Pancreas (tissue), 10 donors: Measurements from ENCODE around the gene NSUN6. TPM values are rescaled to one million over a fixed set of nuclear protein-coding genes. Genes with fewer than 3 reads are reported as not detected.

Experiments used
- ATAC-seq, 4 donors: fragments of 200-7000 bp; cut with Tn5 transposase; one replicate each; pipeline versions ENCODE4 v1.8.0 to v1.9.1; 2020; ENCODE audit warnings: mild to moderate bottlenecking in 4 of 4, moderate library complexity in 4 of 4
- DNase-seq, 6 donors: peaks; one replicate each; pipeline ENCODE4 v3.0.0-alpha.2; 2020
- FAIRE-seq: peaks from 2 replicates; lab custom pipeline; 2012; peaks lifted over from hg19 to GRCh38; lab: Jason Lieb, UNC
- H3K27ac ChIP-seq, 4 donors: fragments of 200-600 bp; sonication (generic); 1 replicate in 3 of 4; 2 replicates in 1 of 4; pipeline versions ENCODE4 v1.5.0 to v1.8.0; 2020
- H3K27me3 ChIP-seq, 4 donors: fragments of 200-600 bp; one replicate each; pipeline ENCODE4 v1.8.0; 2021
- H3K36me3 ChIP-seq, 3 donors: fragments of 200-600 bp; sonication (generic) in 1 of 3; one replicate each; pipeline versions ENCODE4 v1.5.0 to v1.8.0; 2020 to 2021
- H3K4me1 ChIP-seq, 3 donors: fragments of 200-600 bp; one replicate each; pipeline ENCODE4 v1.8.0; 2021
- H3K4me3 ChIP-seq, 4 donors: fragments of 200-600 bp; sonication (generic) in 2 of 4; one replicate each; pipeline versions ENCODE4 v1.5.0 to v1.8.0; 2020 to 2021
- H3K9me3 ChIP-seq, 4 donors: fragments of 200-600 bp; one replicate each; pipeline ENCODE4 v1.8.0; 2021
- WGBS, 2 donors: extraction: QIAGEN DNeasy Blood & Tissue Kit; methylation state at CpG; one replicate each; pipeline ENCODE4 v1.1.7; 2013; 5-methylcytosine and 5-hydroxymethylcytosine counted together
- intact Hi-C, 3 donors: fragments of 100-400 bp; cut with DNase I; formaldehyde crosslinking; loops; one replicate each; pipeline versions ENCODE4 v1.11.1 to v1.14.2; 2022
- polyA plus RNA-seq, 2 donors: library from polyadenylated mRNA; stranded (reverse); fragments of 200-250 nt; gene quantifications; one replicate each; pipeline ENCODE4 v1.2.3, GENCODE V29; 2013
- total RNA-seq, 6 donors: library from RNA; stranded (reverse); fragmentation: NEBNext Ultra II Directional in 4 of 6; extraction: Animal tissue kit (Norgen Biotek cat#: 25700) in 4 of 6; gene quantifications; one replicate each; pipeline versions ENCODE4 v1.2.1 to v1.2.4, GENCODE V29; 2021 to 2023
- TF ChIP-seq, protein P1 (sequence below), 4 donors: fragments of 200-600 bp; sonication (generic) in 3 of 4; IDR thresholded peaks; one replicate each; pipeline versions ENCODE4 v1.5.0 to v1.8.0; 2021; ENCODE audit warnings: antibody characterized with exemption in 4 of 4
- donor health status: healthy with polysubstance abuse.
- donor health status: DM: no; HTN: no; CAD: no; lungs with moderate emphysema.
- donor health status: DM: no; HTN: no; CAD: no.
- donor health status: control.
- donor health status: control.
- donor health status: Bipolar disorder and iron deficiency.
- donor health status: DM: yes; HTN: yes; CAD: no.
- donor health status: DM: no; HTN: no; CAD: no.
- donor health status: DM: no; HTN: no; CAD: no.
- donor health status: DM: yes; HTN: yes; CAD: no.

The NSUN6 gene
- total and polyA plus RNA-seq, 8 donors, result 7.3 to 16.5 (median 8.5) TPM

- peak; percentile 51 to 79 (median 65) for ATAC-seq
- WGBS, 2 donors, result 55 to 62% methylated on average over 1 of the region's 1 CpG
- TF ChIP-seq, protein P1, sequence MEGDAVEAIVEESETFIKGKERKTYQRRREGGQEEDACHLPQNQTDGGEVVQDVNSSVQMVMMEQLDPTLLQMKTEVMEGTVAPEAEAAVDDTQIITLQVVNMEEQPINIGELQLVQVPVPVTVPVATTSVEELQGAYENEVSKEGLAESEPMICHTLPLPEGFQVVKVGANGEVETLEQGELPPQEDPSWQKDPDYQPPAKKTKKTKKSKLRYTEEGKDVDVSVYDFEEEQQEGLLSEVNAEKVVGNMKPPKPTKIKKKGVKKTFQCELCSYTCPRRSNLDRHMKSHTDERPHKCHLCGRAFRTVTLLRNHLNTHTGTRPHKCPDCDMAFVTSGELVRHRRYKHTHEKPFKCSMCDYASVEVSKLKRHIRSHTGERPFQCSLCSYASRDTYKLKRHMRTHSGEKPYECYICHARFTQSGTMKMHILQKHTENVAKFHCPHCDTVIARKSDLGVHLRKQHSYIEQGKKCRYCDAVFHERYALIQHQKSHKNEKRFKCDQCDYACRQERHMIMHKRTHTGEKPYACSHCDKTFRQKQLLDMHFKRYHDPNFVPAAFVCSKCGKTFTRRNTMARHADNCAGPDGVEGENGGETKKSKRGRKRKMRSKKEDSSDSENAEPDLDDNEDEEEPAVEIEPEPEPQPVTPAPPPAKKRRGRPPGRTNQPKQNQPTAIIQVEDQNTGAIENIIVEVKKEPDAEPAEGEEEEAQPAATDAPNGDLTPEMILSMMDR (IDR thresholded peaks at IDR 0.05), result no peak
- Histone ChIP-seq H3K4me1 (peaks cover 0 to 3% (median 0%) of the 10 kb centered on the region in 3 donors), H3K27me3 (no peaks in the 10 kb centered on the region), H3K9me3 (no peaks in the 10 kb centered on the region), H3K4me3 (no peak overlapping the region), H3K27ac (peak overlapping the region in 3 of 4 donors; percentile 1 to 11 (median 9)), H3K36me3 (peaks cover 0 to 6% (median 0%) of the 10 kb centered on the region in 3 donors)
- FAIRE-seq, result no peak
- intact Hi-C loops, result no loop called here
- DNase-seq, result no peak
Measured at GRCh38 chr10:18523025-18523424, 128.4 kb downstream of the NSUN6 start.

GRCh38 chr10:18516851-18517250 lies 134.5 kb downstream of the NSUN6 start:
- ATAC-seq (no peak), DNase-seq (no peak), FAIRE-seq (no peak)
- Histone ChIP-seq H3K36me3 (peaks cover 0 to 6% (median 0%) of the 10 kb centered on the region in 3 donors), H3K9me3 (no peaks in the 10 kb centered on the region), H3K4me3 (no peak overlapping the region), H3K4me1 (no peaks in the 10 kb centered on the region), H3K27me3 (no peaks in the 10 kb centered on the region), H3K27ac (no peak overlapping the region)
- intact Hi-C loops, result no loop called here
- 89 to 94% methylated on average over 3 of the region's 3 CpGs for WGBS, 2 donors
- TF ChIP-seq, protein P1 (IDR thresholded peaks at IDR 0.05), result no peak

DNA sequence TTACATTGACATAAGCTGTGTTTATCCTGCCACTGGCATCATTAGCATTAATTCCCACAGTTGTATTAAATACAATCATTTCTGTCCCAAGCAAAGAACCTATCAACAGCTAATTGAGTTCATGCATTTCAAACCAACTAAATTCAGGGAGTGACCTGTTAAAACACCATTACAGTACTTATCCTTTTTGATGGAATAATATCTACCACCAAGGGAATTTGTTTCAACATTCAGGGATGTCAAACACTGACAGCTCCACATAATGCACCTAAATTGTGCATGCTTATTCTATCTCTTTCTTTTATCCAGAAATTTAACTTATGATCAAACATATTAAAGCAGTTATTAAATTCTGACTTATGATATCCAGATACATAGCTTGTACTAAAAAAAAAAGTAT lies 136.8 kb downstream of the NSUN6 start:
- intact Hi-C loops, result no loop called here
- Histone ChIP-seq H3K4me1 (no peaks in the 10 kb centered on the region), H3K4me3 (no peak overlapping the region), H3K27me3 (no peaks in the 10 kb centered on the region), H3K9me3 (no peaks in the 10 kb centered on the region), H3K36me3 (no peaks in the 10 kb centered on the region), H3K27ac (no peak overlapping the region)
- DNase-seq (no peak), FAIRE-seq (no peak), ATAC-seq (no peak)
- TF ChIP-seq, protein P1 (IDR thresholded peaks at IDR 0.05), result no peak

GRCh38 chr10:18508587-18508986 lies 142.8 kb downstream of the NSUN6 start:
- TF ChIP-seq, protein P1 (IDR thresholded peaks at IDR 0.05), result no peak
- H3K4me1 ChIP-seq, result peaks cover 0 to 7% (median 0%) of the 10 kb centered on the region in 3 donors
- no peaks in the 10 kb centered on the region for H3K27me3 ChIP-seq
- FAIRE-seq, result no peak
- 86 to 90% methylated on average over 4 of the region's 4 CpGs for WGBS, 2 donors
- no peaks in the 10 kb centered on the region for H3K36me3 ChIP-seq
- no peak for DNase-seq
- no peak overlapping the region for H3K4me3 ChIP-seq
- no peaks in the 10 kb centered on the region for H3K9me3 ChIP-seq
- H3K27ac ChIP-seq, result no peak overlapping the region
- no peak for ATAC-seq
- intact Hi-C loops, result no loop called here

DNA sequence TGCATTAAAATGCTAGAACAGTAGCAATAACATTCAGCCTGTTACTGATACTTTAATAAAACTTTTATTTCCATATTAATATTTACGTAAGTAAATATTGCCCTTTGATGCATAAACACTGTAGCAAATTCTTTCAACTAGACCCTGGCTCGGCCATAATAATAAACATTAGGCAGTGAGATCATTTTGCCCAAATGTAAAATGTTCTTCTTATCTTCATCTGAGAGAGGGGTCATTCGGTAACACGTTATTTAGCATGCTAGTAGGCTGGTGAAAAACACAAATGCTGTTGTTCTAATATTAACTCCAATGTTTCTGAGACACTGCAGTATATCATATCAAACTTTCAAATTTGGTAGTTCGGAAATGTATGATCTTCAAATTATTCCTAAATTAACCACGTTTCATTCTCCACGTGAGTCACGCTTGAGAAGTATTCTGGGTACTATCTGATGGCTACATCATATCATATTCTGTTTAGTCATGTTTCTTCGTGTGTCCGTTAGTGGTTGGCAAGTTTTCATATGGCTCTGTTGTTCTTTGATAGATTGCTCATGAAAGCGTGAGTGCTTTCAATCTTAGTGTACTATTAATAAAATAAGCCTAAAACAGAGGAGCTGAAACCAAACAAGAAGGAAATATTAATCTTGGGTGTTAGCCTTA lies 145.8 kb downstream of the NSUN6 start:
- Histone ChIP-seq H3K36me3 (no peaks in the 10 kb centered on the region), H3K27me3 (no peaks in the 10 kb centered on the region), H3K4me3 (no peak overlapping the region), H3K4me1 (peaks cover 0 to 7% (median 0%) of the 10 kb centered on the region in 3 donors), H3K27ac (no peak overlapping the region), H3K9me3 (no peaks in the 10 kb centered on the region)
- ATAC-seq (no peak), FAIRE-seq (no peak), DNase-seq (no peak)
- TF ChIP-seq, protein P1 (IDR thresholded peaks at IDR 0.05), result no peak
- intact Hi-C loops, result no loop called here
- 54% methylated on average over 11 of the region's 11 CpGs for WGBS, 2 donors
